ENCODE measurements around the gene TECPR1.
A peak's percentile ranks its signal among the peaks of the same experiment; 100 is the strongest.

The TECPR1 gene

DNA sequence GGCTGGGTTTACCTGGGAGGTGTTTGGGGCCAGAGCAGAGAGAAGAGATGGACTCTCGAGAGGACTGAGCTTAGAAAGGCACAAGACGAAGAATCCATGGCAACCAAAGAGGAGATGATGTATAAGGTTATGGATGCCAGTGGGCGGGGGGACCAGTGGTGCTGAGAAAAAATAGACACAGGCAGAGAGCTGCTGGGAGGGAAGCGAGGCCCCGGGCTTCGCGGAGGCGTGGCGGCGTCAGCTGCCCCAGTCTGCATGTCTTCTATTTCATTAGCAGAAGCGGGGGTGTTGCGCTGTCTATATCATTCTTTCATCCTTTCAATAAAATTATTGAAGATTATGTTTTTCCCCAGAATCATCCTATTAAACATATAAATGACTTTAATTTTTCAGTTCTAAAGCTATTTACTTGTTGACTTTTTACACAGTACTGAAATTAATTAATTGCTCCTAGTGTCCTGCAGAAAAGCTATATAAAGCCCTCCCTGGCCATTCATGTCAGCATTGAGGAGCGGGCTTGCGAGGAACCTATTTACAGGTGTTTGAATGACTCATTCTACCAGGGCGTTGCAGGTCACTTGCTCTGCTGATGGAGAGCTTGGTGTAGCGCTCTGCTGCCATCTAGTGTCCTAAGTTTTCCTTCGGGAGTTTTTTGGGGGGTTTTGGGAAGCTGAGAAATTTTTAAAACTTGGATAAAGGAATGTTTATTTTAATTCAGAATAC lies 83.7 kb downstream of the TECPR1 start:
- Histone ChIP-seq H3K4me1 (ENCODE audit: control insufficient read depth, insufficient read depth, low read length) (no peaks in the 10 kb centered on the region), H3K4me3 (ENCODE audit: low read depth, low read length) (no peak overlapping the region), H3K9me3 (ENCODE audit: control insufficient read depth, insufficient read depth, low read depth, low read length) (no peaks in the 10 kb centered on the region), H3K27ac (ENCODE audit: extremely low read depth, low read depth, low read length) (no peak overlapping the region), H3K36me3 (ENCODE audit: control insufficient read depth in 2 of 2, insufficient read depth in 1 of 2, low read length in 2 of 2) (peaks cover 6 to 12% of the 10 kb centered on the region in 2 experiments; a peak in 2 of 3 replicates)
- ChIA-PET POLR2A (no interaction called here), CTCF (interaction anchor here (0.6 to 13.8 kb wide), 54 partner anchors 9 to 1051 kb away, joined by 3 to 533 read pairs (median 4); partner anchors contain the start of genes BHLHA15, LMTK2 and SDHAF3)
- TF ChIP-seq, protein P1, sequence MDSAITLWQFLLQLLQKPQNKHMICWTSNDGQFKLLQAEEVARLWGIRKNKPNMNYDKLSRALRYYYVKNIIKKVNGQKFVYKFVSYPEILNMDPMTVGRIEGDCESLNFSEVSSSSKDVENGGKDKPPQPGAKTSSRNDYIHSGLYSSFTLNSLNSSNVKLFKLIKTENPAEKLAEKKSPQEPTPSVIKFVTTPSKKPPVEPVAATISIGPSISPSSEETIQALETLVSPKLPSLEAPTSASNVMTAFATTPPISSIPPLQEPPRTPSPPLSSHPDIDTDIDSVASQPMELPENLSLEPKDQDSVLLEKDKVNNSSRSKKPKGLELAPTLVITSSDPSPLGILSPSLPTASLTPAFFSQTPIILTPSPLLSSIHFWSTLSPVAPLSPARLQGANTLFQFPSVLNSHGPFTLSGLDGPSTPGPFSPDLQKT (IDR thresholded peaks at IDR 0.05; ENCODE audit: borderline replicate concordance, low read depth, low read length), result no peak
- TF ChIP-seq ZNF747 (tag by site-specific recombination; IDR thresholded peaks at IDR 0.05) (no peak), OVOL3 (tag by site-specific recombination; IDR thresholded peaks at IDR 0.05) (no peak), ZNF426 (tag by site-specific recombination; IDR thresholded peaks at IDR 0.05) (no peak), ZNF19 (tag by site-specific recombination; IDR thresholded peaks at IDR 0.05; ENCODE audit: low read depth) (no peak), KLF16 (tag by site-specific recombination; IDR thresholded peaks at IDR 0.05) (no peak), FEZF1 (tag by site-specific recombination; IDR thresholded peaks at IDR 0.05) (no peak), ZBTB20 (tag by site-specific recombination; IDR thresholded peaks at IDR 0.05) (no peak), KLF9 (tag by site-specific recombination; IDR thresholded peaks at IDR 0.05; ENCODE audit: low read depth) (no peak), ZBTB1 (tag by site-specific recombination; IDR thresholded peaks at IDR 0.05) (no peak), ZNF274 (IDR thresholded peaks at IDR 0.05; ENCODE audit: low read length) (no peak), ZNF274 (tag by site-specific recombination; IDR thresholded peaks at IDR 0.05; ENCODE audit: borderline replicate concordance) (no peak), ZNF677 (tag by site-specific recombination; IDR thresholded peaks at IDR 0.05) (no peak), ZNF558 (tag by site-specific recombination; IDR thresholded peaks at IDR 0.05) (no peak), ZNF777 (tag by site-specific recombination; IDR thresholded peaks at IDR 0.05; ENCODE audit: borderline replicate concordance) (no peak), ZNF701 (tag by site-specific recombination; IDR thresholded peaks at IDR 0.05) (no peak), TCF7L2 (IDR thresholded peaks at IDR 0.05; ENCODE audit: borderline replicate concordance, low read depth, low read length) (no peak), EGR2 (tag by site-specific recombination; IDR thresholded peaks at IDR 0.05; ENCODE audit: low read depth) (no peak), ZFP37 (tag by site-specific recombination; IDR thresholded peaks at IDR 0.05) (no peak), ZNF214 (tag by site-specific recombination; IDR thresholded peaks at IDR 0.05; ENCODE audit: borderline replicate concordance) (no peak), OSR2 (tag by site-specific recombination; IDR thresholded peaks at IDR 0.05) (no peak), SCRT2 (tag by site-specific recombination; IDR thresholded peaks at IDR 0.05) (peak; percentile 97), ZNF510 (tag by site-specific recombination; IDR thresholded peaks at IDR 0.05; ENCODE audit: insufficient replicate concordance) (no peak)
- TF ChIP-seq, protein P2, sequence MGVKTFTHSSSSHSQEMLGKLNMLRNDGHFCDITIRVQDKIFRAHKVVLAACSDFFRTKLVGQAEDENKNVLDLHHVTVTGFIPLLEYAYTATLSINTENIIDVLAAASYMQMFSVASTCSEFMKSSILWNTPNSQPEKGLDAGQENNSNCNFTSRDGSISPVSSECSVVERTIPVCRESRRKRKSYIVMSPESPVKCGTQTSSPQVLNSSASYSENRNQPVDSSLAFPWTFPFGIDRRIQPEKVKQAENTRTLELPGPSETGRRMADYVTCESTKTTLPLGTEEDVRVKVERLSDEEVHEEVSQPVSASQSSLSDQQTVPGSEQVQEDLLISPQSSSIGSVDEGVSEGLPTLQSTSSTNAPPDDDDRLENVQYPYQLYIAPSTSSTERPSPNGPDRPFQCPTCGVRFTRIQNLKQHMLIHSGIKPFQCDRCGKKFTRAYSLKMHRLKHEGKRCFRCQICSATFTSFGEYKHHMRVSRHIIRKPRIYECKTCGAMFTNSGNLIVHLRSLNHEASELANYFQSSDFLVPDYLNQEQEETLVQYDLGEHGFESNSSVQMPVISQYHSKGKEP (tag by site-specific recombination; IDR thresholded peaks at IDR 0.05), result no peak
- TF ChIP-seq, protein P3, sequence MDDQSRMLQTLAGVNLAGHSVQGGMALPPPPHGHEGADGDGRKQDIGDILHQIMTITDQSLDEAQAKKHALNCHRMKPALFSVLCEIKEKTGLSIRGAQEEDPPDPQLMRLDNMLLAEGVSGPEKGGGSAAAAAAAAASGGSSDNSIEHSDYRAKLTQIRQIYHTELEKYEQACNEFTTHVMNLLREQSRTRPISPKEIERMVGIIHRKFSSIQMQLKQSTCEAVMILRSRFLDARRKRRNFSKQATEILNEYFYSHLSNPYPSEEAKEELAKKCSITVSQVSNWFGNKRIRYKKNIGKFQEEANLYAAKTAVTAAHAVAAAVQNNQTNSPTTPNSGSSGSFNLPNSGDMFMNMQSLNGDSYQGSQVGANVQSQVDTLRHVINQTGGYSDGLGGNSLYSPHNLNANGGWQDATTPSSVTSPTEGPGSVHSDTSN (CRISPR knock-in tag; IDR thresholded peaks at IDR 0.05), result no peak
- TF ChIP-seq, protein P4, sequence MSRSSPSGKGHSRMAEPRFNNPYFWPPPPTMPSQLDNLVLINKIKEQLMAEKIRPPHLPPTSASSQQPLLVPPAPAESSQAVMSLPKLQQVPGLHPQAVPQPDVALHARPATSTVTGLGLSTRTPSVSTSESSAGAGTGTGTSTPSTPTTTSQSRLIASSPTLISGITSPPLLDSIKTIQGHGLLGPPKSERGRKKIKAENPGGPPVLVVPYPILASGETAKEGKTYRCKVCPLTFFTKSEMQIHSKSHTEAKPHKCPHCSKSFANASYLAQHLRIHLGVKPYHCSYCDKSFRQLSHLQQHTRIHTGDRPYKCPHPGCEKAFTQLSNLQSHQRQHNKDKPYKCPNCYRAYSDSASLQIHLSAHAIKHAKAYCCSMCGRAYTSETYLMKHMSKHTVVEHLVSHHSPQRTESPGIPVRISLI (tag by site-specific recombination; IDR thresholded peaks at IDR 0.05), result no peak
- TF ChIP-seq, protein P5, sequence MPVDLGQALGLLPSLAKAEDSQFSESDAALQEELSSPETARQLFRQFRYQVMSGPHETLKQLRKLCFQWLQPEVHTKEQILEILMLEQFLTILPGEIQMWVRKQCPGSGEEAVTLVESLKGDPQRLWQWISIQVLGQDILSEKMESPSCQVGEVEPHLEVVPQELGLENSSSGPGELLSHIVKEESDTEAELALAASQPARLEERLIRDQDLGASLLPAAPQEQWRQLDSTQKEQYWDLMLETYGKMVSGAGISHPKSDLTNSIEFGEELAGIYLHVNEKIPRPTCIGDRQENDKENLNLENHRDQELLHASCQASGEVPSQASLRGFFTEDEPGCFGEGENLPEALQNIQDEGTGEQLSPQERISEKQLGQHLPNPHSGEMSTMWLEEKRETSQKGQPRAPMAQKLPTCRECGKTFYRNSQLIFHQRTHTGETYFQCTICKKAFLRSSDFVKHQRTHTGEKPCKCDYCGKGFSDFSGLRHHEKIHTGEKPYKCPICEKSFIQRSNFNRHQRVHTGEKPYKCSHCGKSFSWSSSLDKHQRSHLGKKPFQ (tag by site-specific recombination; IDR thresholded peaks at IDR 0.05), result no peak
- TF ChIP-seq, protein P6, sequence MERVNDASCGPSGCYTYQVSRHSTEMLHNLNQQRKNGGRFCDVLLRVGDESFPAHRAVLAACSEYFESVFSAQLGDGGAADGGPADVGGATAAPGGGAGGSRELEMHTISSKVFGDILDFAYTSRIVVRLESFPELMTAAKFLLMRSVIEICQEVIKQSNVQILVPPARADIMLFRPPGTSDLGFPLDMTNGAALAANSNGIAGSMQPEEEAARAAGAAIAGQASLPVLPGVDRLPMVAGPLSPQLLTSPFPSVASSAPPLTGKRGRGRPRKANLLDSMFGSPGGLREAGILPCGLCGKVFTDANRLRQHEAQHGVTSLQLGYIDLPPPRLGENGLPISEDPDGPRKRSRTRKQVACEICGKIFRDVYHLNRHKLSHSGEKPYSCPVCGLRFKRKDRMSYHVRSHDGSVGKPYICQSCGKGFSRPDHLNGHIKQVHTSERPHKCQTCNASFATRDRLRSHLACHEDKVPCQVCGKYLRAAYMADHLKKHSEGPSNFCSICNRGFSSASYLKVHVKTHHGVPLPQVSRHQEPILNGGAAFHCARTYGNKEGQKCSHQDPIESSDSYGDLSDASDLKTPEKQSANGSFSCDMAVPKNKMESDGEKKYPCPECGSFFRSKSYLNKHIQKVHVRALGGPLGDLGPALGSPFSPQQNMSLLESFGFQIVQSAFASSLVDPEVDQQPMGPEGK (tag by site-specific recombination; IDR thresholded peaks at IDR 0.05), result no peak

All from HEK293 (cell line).